ENCODE measurements around the gene MBP. TPM values are rescaled to one million over a fixed set of nuclear protein-coding genes. Genes with fewer than 3 reads are reported as not detected.

MBP gene
- total RNA-seq (10 to 100 TPM; 59.5 to 60.0 TPM), polyA plus RNA-seq (196 TPM)

DNA sequence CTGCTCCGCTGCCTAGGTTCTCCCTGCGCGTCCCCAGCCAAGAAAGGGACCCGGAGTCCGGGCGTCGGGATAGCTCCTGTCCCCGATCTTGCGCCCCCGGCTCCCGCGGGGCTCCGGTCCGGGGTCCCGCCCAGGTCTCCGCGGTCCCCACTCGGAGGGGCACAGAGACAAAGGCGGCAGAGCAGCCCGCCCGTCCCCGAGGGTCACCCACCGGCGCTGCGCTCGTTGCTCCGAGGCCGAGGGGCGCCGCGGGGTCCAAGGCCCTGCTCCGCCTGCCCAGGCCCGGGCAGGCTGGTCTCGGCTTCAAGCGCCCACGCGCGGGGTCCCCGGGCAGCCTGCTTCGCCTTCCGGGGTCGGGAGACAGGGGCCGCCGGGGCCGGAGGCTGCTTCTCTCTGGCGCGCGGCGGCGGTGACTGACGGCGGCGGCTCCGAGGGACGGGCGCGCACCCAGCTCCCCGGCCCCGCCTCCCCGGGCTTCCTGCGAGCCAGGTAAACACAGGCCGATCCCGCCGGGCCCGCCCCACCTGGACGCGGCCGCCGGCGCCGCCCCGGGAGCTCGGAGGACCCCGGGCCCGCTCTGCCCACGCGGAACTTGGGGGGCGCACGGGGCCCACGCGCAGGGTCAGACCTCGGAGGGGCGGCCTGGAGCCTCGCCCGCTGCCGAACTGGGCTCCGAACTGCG lies at the start of gene MBP:
Gene MBP, minus strand, starts transcription at position 415 of the 682 bp plus-strand sequence. CDS start 27,522 bp downstream, outside the sequence.
- peak within 1 kb of the TSS; percentile 75 for H3K4me3 ChIP-seq (ENCODE audit: low read length)
- Mint-ChIP-seq H3K27me3 (no peaks in the 10 kb centered on the region), H3K36me3 (peaks cover 0 to 28% (median 4%) of the 10 kb centered on the region in 3 donors), H3K4me1 (peaks cover 49 to 53% (median 50%) of the 10 kb centered on the region in 3 donors), H3K4me3 (peak within 1 kb of the TSS; percentile 97 to 100 (median 98)), H3K9me3 (no peaks in the 10 kb centered on the region), H3K27ac (peak within 1 kb of the TSS; percentile 82 to 98 (median 96))
- no peaks in the 10 kb centered on the region for H3K9me3 ChIP-seq (ENCODE audit: low read length)
- ChIA-PET CTCF (interaction anchor here (1.0 to 3.4 kb wide), 13 partner anchors 10 to 132 kb away, joined by 3 to 19 read pairs (median 5); no protein-coding TSS in a partner anchor), POLR2A (interaction anchor here (0.6 to 4.5 kb wide), 9 partner anchors 9 to 77 kb away, joined by 3 to 30 read pairs (median 3); no protein-coding TSS in a partner anchor)
- H3K27ac ChIP-seq (ENCODE audit: low read depth, low read length), result peak within 1 kb of the TSS; percentile 71
- H3K36me3 ChIP-seq (ENCODE audit: insufficient read depth, low read length), result no peaks in the 10 kb centered on the region
- H3K4me1 ChIP-seq (ENCODE audit: insufficient read depth, low read length), result peaks cover 44% of the 10 kb centered on the region
- DNase-seq, result peak; percentile 59 to 77 (median 66)
- H3K27me3 ChIP-seq (ENCODE audit: insufficient read depth, low read length, poor library complexity, severe bottlenecking), result no peaks in the 10 kb centered on the region

DNA sequence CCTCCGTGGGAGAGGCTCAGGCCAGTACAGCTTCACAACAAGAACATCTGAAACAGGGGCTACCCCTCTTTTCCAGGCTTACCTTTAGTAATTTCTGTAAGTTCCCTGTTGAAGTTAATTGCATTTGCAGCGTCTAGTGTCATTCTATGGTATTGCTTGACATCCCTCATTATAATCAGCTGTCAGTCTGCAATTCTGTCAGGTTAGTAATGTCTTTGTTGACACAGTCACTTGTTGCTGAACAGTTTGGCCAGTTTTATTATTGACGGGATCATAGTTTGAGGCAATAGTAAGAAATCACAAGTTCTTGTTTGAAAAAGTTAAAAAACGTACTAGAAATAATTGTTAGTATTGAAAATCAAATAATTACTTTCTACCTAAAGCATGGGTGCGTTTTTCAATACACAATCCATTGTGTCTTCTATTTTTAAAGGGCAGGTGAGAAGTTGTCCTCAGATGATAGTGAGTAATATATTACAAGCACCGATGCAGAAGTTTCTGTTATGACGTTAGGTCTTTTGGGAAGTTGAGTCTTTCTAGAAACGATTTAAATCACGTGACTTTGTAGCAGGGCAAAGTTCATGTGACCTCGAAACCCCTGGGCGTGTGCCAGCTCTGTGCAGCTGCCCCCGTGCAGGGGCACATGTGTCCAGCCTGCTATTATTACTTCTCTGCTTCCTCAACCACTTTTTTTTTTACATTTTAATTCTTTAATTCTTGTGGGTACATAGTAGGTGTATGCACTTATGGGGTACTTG lies 49.5 kb upstream of the MBP start:
- Histone ChIP-seq H3K36me3 (ENCODE audit: insufficient read depth, low read length) (no peaks in the 10 kb centered on the region), H3K4me1 (ENCODE audit: insufficient read depth, low read length) (no peaks in the 10 kb centered on the region), H3K4me3 (ENCODE audit: low read length) (no peak overlapping the region), H3K27ac (ENCODE audit: low read depth, low read length) (no peak overlapping the region), H3K27me3 (ENCODE audit: insufficient read depth, low read length, poor library complexity, severe bottlenecking) (no peaks in the 10 kb centered on the region), H3K9me3 (ENCODE audit: low read length) (no peaks in the 10 kb centered on the region)
- CTCF ChIA-PET, result interaction anchor here (1.0 kb wide), 1 partner anchor 25 kb away, joined by 3 read pairs; no protein-coding TSS in a partner anchor
- Mint-ChIP-seq H3K36me3 (peaks cover 0 to 8% (median 0%) of the 10 kb centered on the region in 3 donors), H3K27me3 (no peaks in the 10 kb centered on the region), H3K4me1 (peaks cover 0 to 5% (median 1%) of the 10 kb centered on the region in 3 donors), H3K4me3 (no peak overlapping the region), H3K9me3 (peaks cover 0 to 4% (median 3%) of the 10 kb centered on the region in 5 donors), H3K27ac (no peak overlapping the region)
- POLR2A ChIA-PET, result no interaction called here
- no peak for DNase-seq

- H3K4me3 ChIP-seq (ENCODE audit: low read length), result no peak overlapping the region
- H3K4me1 Mint-ChIP-seq, result peaks cover 0 to 5% (median 1%) of the 10 kb centered on the region in 3 donors
- H3K4me3 Mint-ChIP-seq, result no peak overlapping the region
- DNase-seq, result no peak
- no peak overlapping the region for H3K27ac Mint-ChIP-seq
- H3K27ac ChIP-seq (ENCODE audit: low read depth, low read length), result no peak overlapping the region
- no peaks in the 10 kb centered on the region for H3K9me3 ChIP-seq (ENCODE audit: low read length)
- ChIA-PET CTCF (no interaction called here), POLR2A (no interaction called here)
- H3K27me3 Mint-ChIP-seq, result no peaks in the 10 kb centered on the region
- H3K27me3 ChIP-seq (ENCODE audit: insufficient read depth, low read length, poor library complexity, severe bottlenecking), result no peaks in the 10 kb centered on the region
- H3K36me3 Mint-ChIP-seq, result peaks cover 0 to 6% (median 0%) of the 10 kb centered on the region in 3 donors
- H3K9me3 Mint-ChIP-seq, result no peaks in the 10 kb centered on the region
- no peaks in the 10 kb centered on the region for H3K36me3 ChIP-seq (ENCODE audit: insufficient read depth, low read length)
- H3K4me1 ChIP-seq (ENCODE audit: insufficient read depth, low read length), result no peaks in the 10 kb centered on the region
Measured at GRCh38 chr18:77178559-77178958, 46.0 kb upstream of the MBP start.

DNA sequence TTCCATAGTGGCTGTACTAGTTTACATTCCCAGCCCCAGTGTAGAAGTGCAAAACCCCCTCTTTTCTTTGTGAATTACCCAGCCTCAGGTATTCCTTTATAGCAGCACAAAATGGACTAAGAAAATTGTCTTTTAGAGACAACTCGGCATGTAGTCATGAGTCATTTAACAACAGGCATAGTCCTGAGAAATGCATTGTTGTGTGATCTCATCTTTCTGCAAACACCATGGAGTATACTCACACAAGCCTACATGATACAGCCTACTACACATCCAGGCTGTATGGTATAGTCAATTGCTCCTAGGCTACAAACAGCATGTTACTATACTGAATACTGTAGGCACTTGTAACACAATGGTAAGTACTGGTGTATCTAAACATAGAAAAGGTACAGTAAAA lies 44.4 kb upstream of the MBP start:
- H3K4me1 Mint-ChIP-seq, result peaks cover 0 to 5% (median 1%) of the 10 kb centered on the region in 3 donors
- H3K27me3 Mint-ChIP-seq, result no peaks in the 10 kb centered on the region
- no peaks in the 10 kb centered on the region for H3K9me3 ChIP-seq (ENCODE audit: low read length)
- H3K4me3 ChIP-seq (ENCODE audit: low read length), result no peak overlapping the region
- no peaks in the 10 kb centered on the region for H3K36me3 ChIP-seq (ENCODE audit: insufficient read depth, low read length)
- H3K27me3 ChIP-seq (ENCODE audit: insufficient read depth, low read length, poor library complexity, severe bottlenecking), result no peaks in the 10 kb centered on the region
- H3K27ac Mint-ChIP-seq, result no peak overlapping the region
- H3K9me3 Mint-ChIP-seq, result no peaks in the 10 kb centered on the region
- H3K27ac ChIP-seq (ENCODE audit: low read depth, low read length), result no peak overlapping the region
- H3K4me3 Mint-ChIP-seq, result no peak overlapping the region
- DNase-seq, result no peak
- H3K4me1 ChIP-seq (ENCODE audit: insufficient read depth, low read length), result no peaks in the 10 kb centered on the region
- H3K36me3 Mint-ChIP-seq, result peaks cover 0 to 6% (median 0%) of the 10 kb centered on the region in 3 donors
- POLR2A ChIA-PET, result no interaction called here
- CTCF ChIA-PET, result no interaction called here

DNA sequence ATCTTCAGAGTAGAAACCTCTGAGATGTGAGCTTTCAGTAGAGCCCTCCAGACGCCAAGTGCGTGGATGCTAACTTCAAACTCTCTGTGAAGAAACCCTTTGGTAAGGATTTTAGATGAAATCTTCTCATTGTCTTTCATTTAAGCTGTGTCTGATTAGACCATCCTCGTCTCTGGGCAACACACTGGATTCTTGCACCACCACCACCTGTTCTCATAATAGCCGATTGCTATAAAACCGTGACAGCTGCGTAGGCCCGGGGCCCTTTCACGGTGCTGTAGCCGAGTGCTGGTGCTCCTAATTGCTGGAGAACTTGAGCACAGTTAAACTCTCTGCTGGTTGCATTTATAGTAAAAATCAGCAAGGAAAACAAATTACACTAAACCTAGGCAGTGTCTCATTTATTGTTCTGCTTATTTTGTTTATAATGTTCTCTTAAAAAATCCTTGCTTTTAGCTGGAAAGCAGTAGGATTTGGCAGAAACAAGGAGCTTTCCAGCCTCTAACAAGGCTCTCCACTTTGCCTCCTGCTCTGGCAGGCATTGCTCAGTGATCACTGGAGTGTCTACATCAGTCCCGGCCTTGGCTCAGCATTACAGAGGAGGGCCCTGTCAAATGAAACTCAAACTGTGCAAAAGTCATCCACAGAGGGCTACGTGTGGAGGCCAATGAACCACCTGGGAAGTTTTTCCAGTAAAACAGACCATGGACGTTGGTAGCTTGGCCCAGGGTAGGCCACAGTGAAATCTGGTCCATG lies 40.9 kb upstream of the MBP start:
- no peak overlapping the region for H3K27ac Mint-ChIP-seq
- H3K9me3 ChIP-seq (ENCODE audit: low read length), result no peaks in the 10 kb centered on the region
- DNase-seq, result no peak
- no peaks in the 10 kb centered on the region for H3K9me3 Mint-ChIP-seq
- no peak overlapping the region for H3K4me3 Mint-ChIP-seq
- POLR2A ChIA-PET, result interaction anchor here (1.0 kb wide), 1 partner anchor 10 kb away, joined by 4 read pairs; no protein-coding TSS in a partner anchor
- no peaks in the 10 kb centered on the region for H3K27me3 Mint-ChIP-seq
- CTCF ChIA-PET, result interaction anchor here (1.4 kb wide), 1 partner anchor 9 kb away, joined by 3 read pairs; no protein-coding TSS in a partner anchor
- H3K4me1 Mint-ChIP-seq, result no peaks in the 10 kb centered on the region
- H3K27ac ChIP-seq (ENCODE audit: low read depth, low read length), result no peak overlapping the region
- no peaks in the 10 kb centered on the region for H3K4me1 ChIP-seq (ENCODE audit: insufficient read depth, low read length)
- no peak overlapping the region for H3K4me3 ChIP-seq (ENCODE audit: low read length)
- H3K36me3 ChIP-seq (ENCODE audit: insufficient read depth, low read length), result no peaks in the 10 kb centered on the region
- peaks cover 0 to 6% (median 0%) of the 10 kb centered on the region in 3 donors for H3K36me3 Mint-ChIP-seq
- no peaks in the 10 kb centered on the region for H3K27me3 ChIP-seq (ENCODE audit: insufficient read depth, low read length, poor library complexity, severe bottlenecking)

DNA sequence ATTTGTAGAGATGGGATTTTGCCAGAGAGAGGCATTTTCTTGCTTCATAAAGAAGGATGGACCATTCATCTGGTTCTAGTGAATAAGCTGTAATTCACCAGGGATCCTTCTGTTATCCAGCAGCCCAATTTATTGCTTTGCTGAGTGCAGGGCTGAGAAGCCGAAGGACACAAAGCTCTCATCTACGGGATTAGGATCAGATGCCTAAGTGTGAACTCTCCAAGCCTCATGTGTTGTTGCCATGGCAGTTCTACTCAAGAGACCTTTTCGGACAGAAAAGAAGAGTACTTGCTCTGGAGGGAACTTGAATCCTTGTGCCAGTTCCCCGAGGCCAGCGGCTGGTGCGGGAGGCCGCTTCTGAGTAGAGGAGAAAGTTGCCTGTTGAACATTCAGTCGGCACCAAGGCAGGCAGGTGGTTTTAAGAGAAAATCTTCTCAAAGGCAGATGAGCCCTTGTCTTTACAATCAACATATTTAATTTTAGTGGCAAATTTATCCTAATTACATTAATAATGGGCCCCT lies 38.4 kb upstream of the MBP start:
- no peak overlapping the region for H3K4me3 ChIP-seq (ENCODE audit: low read length)
- ChIA-PET POLR2A (no interaction called here), CTCF (no interaction called here)

GRCh38 chr18:77168811-77169311 lies 36.3 kb upstream of the MBP start:
- CTCF ChIA-PET, result no interaction called here

More for the DNA sequence above, 38.4 kb upstream of the MBP start:
- Mint-ChIP-seq H3K9me3 (no peaks in the 10 kb centered on the region), H3K27ac (no peak overlapping the region), H3K4me3 (no peak overlapping the region), H3K36me3 (peaks cover 0 to 6% (median 0%) of the 10 kb centered on the region in 3 donors), H3K27me3 (peaks cover 0 to 3% of the 10 kb centered on the region in 2 donors), H3K4me1 (no peaks in the 10 kb centered on the region)
- Histone ChIP-seq H3K27me3 (ENCODE audit: insufficient read depth, low read length, poor library complexity, severe bottlenecking) (no peaks in the 10 kb centered on the region), H3K36me3 (ENCODE audit: insufficient read depth, low read length) (no peaks in the 10 kb centered on the region), H3K4me1 (ENCODE audit: insufficient read depth, low read length) (no peaks in the 10 kb centered on the region), H3K27ac (ENCODE audit: low read depth, low read length) (no peak overlapping the region), H3K9me3 (ENCODE audit: low read length) (no peaks in the 10 kb centered on the region)
- DNase-seq, result no peak

More at GRCh38 chr18:77168811-77169311, 36.3 kb upstream of the MBP start:
- Histone ChIP-seq H3K27ac (ENCODE audit: low read depth, low read length) (no peak overlapping the region), H3K4me1 (ENCODE audit: insufficient read depth, low read length) (no peaks in the 10 kb centered on the region), H3K4me3 (ENCODE audit: low read length) (no peak overlapping the region), H3K27me3 (ENCODE audit: insufficient read depth, low read length, poor library complexity, severe bottlenecking) (peaks cover 4% of the 10 kb centered on the region), H3K9me3 (ENCODE audit: low read length) (no peaks in the 10 kb centered on the region), H3K36me3 (ENCODE audit: insufficient read depth, low read length) (no peaks in the 10 kb centered on the region)
- H3K27me3 Mint-ChIP-seq, result peaks cover 0 to 18% of the 10 kb centered on the region in 2 donors
- H3K4me3 Mint-ChIP-seq, result no peak overlapping the region
- POLR2A ChIA-PET, result no interaction called here
- DNase-seq, result no peak
- H3K27ac Mint-ChIP-seq, result no peak overlapping the region
- H3K4me1 Mint-ChIP-seq, result peaks cover 0 to 4% (median 0%) of the 10 kb centered on the region in 3 donors
- H3K9me3 Mint-ChIP-seq, result no peaks in the 10 kb centered on the region
- H3K36me3 Mint-ChIP-seq, result no peaks in the 10 kb centered on the region

All from CD8-positive, alpha-beta memory T cell (primary cell).